Uterus (tissue), 4 donors: ENCODE results near the gene ADPRM. TPM values are rescaled to one million over a fixed set of nuclear protein-coding genes. Genes with fewer than 3 reads are reported as not detected.
A peak's percentile ranks its signal among the peaks of the same experiment; 100 is the strongest.
"Not testable (repeated sequence)": the region's sequence is repeated elsewhere in the genome, so short reads cannot be mapped to it uniquely, and the experiment has no call there.

ENCODE experiments used
- DNase-seq, 2 donors: peaks; one replicate each; pipeline ENCODE4 v3.0.0-alpha.2; 2019 to 2020
- H3K27ac ChIP-seq, 2 donors: fragments of 200-600 bp; sonication (generic); 1 replicate in 1 of 2; 2 replicates in 1 of 2; pipeline ENCODE4 v1.5.1; 2016 to 2018
- H3K27me3 ChIP-seq, 2 donors: fragments of 200-600 bp; sonication (generic); one replicate each; pipeline ENCODE4 v1.5.1; 2018 to 2019; ENCODE audit warnings: control low read depth in 1 of 2
- H3K36me3 ChIP-seq, 2 donors: fragments of 200-600 bp; sonication (generic); one replicate each; pipeline ENCODE4 v1.5.1; 2019; ENCODE audit warnings: control low read depth in 1 of 2
- H3K4me1 ChIP-seq, 2 donors: fragments of 200-600 bp; sonication (generic); one replicate each; pipeline ENCODE4 v1.5.1; 2018 to 2019; ENCODE audit warnings: control low read depth in 1 of 2
- H3K4me3 ChIP-seq, 2 donors: fragments of 200-600 bp; sonication (generic); 1 replicate in 1 of 2; 2 replicates in 1 of 2; pipeline ENCODE4 v1.5.1; 2018 to 2019; ENCODE audit warnings: mild to moderate bottlenecking in 1 of 2
- H3K9me3 ChIP-seq, 2 donors: fragments of 200-600 bp; sonication (generic); one replicate each; pipeline ENCODE4 v1.5.1; 2019; ENCODE audit warnings: control low read depth in 1 of 2
- CTCF ChIP-seq, 4 experiments: fragments of 200-600 bp in 2 of 4; fragments of 450-650 bp in 2 of 4; sonication (generic) in 2 of 4; IDR thresholded peaks; one replicate each; pipeline ENCODE4 v1.5.1; 2016 to 2019; ENCODE audit warnings: antibody characterized with exemption in 4 of 4, mild to moderate bottlenecking in 2 of 4, moderate library complexity in 1 of 4
- POLR2A ChIP-seq, 2 donors: fragments of 450-650 bp; IDR thresholded peaks; one replicate each; pipeline ENCODE4 v1.6.1; 2016; ENCODE audit warnings: antibody characterized with exemption in 2 of 2, mild to moderate bottlenecking in 1 of 2, moderate library complexity in 1 of 2
- intact Hi-C: fragments of 100-400 bp; cut with DNase I; formaldehyde crosslinking; loops from one replicate; pipeline ENCODE4 v1.15.1; 2023; ENCODE audit warnings: low total_unique reads
- total RNA-seq, 4 donors: library from RNA; depleted of rRNA in 3 of 4; stranded (reverse); fragments of >200 nt in 3 of 4; gene quantifications; one replicate each; pipeline versions ENCODE4 v1.1.0 to v1.2.4, GENCODE V29; 2014 to 2023
- donor health status: DM: yes; HTN: yes; CAD: no.

Gene ADPRM
- total RNA-seq, 4 donors from 2014 or later, result 14.0 to 32.6 (median 17.8) TPM

GRCh38 chr17:10674704-10675103 is 22.7 kb upstream of the ADPRM start:
- H3K27me3 ChIP-seq, result no peaks in the 10 kb centered on the region
- no peaks in the 10 kb centered on the region for H3K9me3 ChIP-seq
- DNase-seq, result no peak
- no peaks in the 10 kb centered on the region for H3K4me1 ChIP-seq
- H3K36me3 ChIP-seq, result no peaks in the 10 kb centered on the region
- no peak for TF ChIP-seq CTCF (IDR thresholded peaks at IDR 0.05)
- TF ChIP-seq POLR2A (IDR thresholded peaks at IDR 0.05), result no peak
- H3K27ac ChIP-seq, result no peak overlapping the region
- H3K4me3 ChIP-seq, result no peak overlapping the region
- intact Hi-C loops, result no loop called here

- no peaks in the 10 kb centered on the region for H3K27me3 ChIP-seq
- no peaks in the 10 kb centered on the region for H3K4me1 ChIP-seq
- intact Hi-C loops, result no loop called here
- H3K27ac ChIP-seq, result peak overlapping the region; percentile 54 to 62
- no peaks in the 10 kb centered on the region for H3K36me3 ChIP-seq
- TF ChIP-seq CTCF (IDR thresholded peaks at IDR 0.05), result no peak
- TF ChIP-seq POLR2A (IDR thresholded peaks at IDR 0.05), result no peak
- DNase-seq, result no peak
- no peak overlapping the region for H3K4me3 ChIP-seq
- no peaks in the 10 kb centered on the region for H3K9me3 ChIP-seq
Observed at GRCh38 chr17:10681866-10682446, 15.4 kb upstream of the ADPRM start.

- no peaks in the 10 kb centered on the region for H3K36me3 ChIP-seq
- H3K4me1 ChIP-seq, result no peaks in the 10 kb centered on the region
- no peak overlapping the region for H3K27ac ChIP-seq
- TF ChIP-seq CTCF (IDR thresholded peaks at IDR 0.05) (no peak), POLR2A (IDR thresholded peaks at IDR 0.05) (no peak)
- H3K27me3 ChIP-seq, result no peaks in the 10 kb centered on the region
- no peak for DNase-seq
- intact Hi-C loops, result no loop called here
- no peak overlapping the region for H3K4me3 ChIP-seq
- no peaks in the 10 kb centered on the region for H3K9me3 ChIP-seq
Observed at GRCh38 chr17:10683853-10684252, 13.5 kb upstream of the ADPRM start.

- Histone ChIP-seq H3K36me3 (no peaks in the 10 kb centered on the region), H3K4me3 (no peak overlapping the region), H3K27ac (no peak overlapping the region), H3K9me3 (no peaks in the 10 kb centered on the region), H3K4me1 (no peaks in the 10 kb centered on the region), H3K27me3 (no peaks in the 10 kb centered on the region)
- DNase-seq, result no peak
- intact Hi-C loops, result no loop called here
- no peak for TF ChIP-seq CTCF (IDR thresholded peaks at IDR 0.05)
Observed at GRCh38 chr17:10687499-10687898, 9.9 kb upstream of the ADPRM start.

GRCh38 chr17:10695875-10696407 is 1.5 kb upstream of the ADPRM start:
- intact Hi-C loops, H3K4me1 ChIP-seq, DNase-seq: not testable (repeated sequence)

More at GRCh38 chr17:10695875-10696407, 1.5 kb upstream of the ADPRM start:
- not testable (repeated sequence) for H3K36me3 ChIP-seq, H3K27ac ChIP-seq, H3K27me3 ChIP-seq, H3K4me3 ChIP-seq, H3K9me3 ChIP-seq
